HPDE6-E6E7 (cell line): Measurements from ENCODE around the gene NDUFC1.
"Not testable (repeated sequence)": the region's sequence is repeated elsewhere in the genome, so short reads cannot be mapped to it uniquely, and the experiment has no call there.

Experiments
- DNase-seq: peaks from one replicate; pipeline ENCODE4 v3.0.0; 2011; ENCODE audit warnings: missing footprints; ENCODE audit errors: extremely low spot score

The NDUFC1 gene

DNA sequence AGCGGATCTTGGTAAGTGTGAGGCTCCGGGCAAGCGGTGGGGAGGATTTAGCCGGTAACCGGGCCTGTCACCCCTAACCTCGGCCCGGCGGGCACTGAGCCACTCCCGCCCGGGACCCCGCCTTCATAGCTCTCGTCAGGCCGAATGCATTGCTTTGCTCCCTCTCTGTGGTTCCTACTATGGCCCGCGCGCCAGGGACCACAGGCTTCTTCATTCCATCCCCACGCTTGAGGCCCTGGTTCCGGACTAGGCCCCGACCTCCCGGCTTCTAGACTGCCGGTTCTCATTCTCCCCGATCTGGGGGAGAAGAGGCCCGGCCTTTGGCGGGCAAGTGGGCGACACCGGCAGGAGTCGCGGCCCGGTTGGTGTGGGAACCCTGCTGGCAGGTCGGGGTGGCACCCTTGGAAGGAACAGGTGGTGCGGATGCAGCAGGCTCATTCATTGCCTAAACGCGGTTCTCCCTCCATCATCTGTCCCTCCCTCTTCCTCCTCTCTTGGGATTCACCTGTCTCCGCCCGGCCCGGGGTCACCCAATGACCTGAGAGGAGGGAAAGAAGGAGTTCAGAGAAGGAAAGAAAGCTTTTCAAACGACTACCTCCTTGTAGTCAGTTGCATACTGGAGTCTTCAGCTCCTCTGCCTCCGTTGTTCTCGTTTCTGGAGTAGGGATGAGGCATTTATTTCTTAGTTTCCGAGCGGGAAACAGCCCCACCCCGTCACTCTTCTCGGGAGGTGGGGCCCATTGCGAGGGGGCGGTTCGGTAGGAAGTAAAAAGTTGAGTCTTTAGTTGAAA is at the start of gene NDUFC1:
NDUFC1 (minus strand) TSS at position 657 of the 791 bp plus-strand sequence. CDS start 6,679 bp downstream, outside the sequence.
- peak; percentile 54 for DNase-seq

DNA sequence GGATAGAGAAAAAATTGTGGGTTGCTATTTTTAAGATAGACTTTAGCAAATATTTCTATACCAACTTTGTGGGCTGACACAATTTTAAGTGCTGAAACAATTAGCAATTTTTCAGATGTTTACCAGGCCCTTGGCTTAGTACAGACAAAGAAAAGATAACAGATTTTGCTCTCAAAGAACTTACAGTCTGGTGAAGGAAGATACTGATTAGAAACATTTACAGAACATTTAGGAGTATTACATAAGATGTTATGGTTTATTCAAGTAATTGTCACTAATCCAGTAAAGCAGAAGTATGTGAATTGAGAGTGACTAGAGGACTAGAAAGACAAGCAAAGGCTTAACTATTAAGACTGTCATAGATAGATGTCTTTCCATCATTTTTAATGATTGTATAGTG is 35.3 kb upstream of the NDUFC1 start:
- DNase-seq = no peak

DNA sequence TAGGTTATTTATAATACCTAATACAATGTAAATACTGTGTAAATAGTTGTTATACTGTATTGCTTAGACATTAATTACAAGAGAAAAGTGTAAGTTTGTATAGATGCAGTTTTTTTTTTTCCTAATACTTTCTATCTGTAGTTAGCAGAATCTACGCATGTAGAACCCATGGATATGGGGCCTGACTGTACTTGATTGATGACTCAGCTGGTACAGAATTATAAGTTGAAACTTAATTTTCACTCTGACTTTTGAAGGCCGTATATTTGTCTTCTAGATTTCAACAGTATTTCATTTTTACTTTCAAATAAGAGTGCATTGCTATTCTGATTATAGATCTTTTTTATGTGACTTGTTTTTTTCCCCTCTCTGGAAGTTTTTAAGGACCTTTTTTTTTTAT is 30.8 kb upstream of the NDUFC1 start:
- DNase-seq = peak; percentile 22

DNA sequence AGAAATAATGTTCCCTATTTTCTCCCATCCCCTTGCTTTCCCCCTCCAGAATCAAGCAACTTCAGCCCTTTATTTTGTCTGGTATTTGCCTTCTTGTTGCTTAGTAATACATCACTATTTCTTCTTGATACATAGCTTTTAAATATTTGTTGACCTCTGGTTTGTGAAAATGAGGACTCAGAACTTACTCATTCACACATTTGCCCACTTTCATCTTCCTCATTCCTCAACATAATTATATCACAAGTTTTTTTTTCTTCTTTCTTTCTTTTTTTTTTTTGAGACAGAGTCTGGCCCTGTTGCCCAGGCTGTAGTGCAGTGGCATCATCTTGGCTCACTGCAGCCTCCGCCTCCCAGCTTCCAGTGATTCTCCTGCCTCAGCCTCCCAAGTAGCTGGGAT is 28.9 kb upstream of the NDUFC1 start:
- DNase-seq = peak; percentile 17

DNA sequence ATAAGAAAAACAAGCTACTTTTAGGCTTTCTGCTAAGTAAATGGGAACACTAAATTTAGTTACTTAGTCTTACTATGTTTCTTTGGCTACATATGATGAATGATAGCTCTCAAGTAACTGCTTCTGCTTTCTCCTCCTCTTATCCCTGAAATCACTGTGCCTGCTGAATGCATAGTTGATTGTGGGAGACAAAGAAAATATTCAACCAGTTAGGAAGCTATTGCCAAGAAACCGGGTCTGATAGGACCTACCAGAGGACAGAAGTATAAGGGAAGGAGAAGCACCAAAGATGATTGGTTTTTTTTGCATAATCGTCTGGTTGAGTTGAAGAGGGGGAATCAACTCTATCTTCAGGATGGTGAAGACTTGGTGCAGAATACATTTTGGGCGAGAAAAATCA is 28.0 kb upstream of the NDUFC1 start:
- DNase-seq = no peak

DNA sequence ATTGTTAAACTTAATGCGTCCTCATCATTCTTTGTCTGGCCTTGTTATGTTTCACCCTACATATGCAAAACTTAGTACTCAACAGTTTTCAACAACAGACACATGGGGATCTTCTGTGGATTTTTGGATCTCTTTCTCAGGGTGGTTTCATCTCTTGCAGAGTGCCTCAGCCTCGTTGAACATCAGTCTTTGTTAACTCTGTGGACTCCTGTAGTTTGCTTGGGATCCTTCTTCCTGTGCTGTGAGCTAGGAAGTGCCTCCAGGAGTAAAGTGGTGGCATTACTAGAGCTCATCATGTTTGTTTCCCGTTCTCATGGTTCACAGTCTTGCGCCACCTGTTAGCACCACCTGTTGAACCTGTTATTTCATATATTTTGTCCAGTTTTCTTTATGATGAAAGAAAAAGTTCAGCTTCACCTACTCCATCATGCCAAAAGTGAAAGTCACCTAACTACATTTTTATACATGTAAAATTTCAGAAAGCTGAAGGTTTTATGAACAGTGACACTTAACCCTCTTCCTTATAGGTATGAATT is 27.5 kb upstream of the NDUFC1 start:
- DNase-seq = peak; percentile 3

DNA sequence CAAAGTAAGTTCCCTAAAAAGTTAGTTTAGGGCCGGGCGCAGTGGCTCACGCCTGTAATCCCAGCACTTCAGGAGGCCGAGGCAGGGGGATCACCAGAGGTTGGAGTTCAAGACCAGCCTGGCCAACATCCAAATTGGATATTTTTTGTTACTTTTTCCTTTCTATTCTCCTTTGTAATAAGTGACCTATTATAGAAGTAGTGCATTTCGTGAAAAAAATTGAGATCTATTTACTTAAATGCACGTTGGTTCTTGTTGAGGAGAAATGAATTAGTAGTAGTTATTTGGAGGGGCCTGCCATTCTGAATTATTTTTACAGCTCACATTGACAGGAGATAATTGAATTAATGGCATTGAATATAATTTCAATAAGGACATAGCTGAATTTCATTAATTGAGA is 22.3 kb upstream of the NDUFC1 start:
- DNase-seq = no peak

DNA sequence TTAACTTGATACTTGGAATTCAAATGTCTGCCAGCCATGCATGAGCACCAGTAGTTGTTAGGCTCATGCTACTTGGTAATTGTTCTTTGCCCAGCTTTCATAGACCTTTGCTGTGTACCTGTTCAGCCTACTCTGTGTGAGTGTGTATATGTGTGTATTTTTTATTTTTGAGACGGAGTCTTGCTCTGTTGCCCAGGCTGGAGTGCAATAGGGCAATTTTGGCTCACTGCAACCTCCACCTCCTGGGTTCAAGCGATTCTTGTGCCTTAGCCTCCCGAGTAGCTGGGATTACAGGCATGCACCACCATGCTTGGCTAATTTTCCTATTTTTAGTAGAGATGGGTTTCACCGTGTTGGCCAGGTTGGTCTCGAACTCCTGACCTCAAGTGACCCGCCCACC is 20.3 kb upstream of the NDUFC1 start:
- not testable (repeated sequence) for DNase-seq

DNA sequence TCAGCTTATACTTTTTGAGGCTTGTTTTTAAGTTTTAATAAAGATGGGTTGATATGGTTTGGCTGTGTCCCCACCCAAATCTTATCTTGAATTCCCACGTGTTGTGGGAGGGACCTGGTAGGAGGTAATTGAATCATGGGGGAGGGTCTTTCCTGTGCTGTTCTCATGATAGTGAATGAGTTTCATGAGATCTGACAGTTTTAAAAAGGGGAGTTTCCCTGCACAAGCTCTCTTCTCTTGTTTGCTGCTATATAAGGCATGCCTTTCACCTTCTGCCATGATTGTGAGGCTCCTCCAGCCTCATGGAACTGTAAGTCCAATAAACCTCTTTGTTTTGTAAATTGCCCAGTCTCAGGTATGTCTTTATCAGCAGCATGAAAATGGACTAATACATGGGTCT is 19.8 kb upstream of the NDUFC1 start:
- DNase-seq = not testable (repeated sequence)

DNA sequence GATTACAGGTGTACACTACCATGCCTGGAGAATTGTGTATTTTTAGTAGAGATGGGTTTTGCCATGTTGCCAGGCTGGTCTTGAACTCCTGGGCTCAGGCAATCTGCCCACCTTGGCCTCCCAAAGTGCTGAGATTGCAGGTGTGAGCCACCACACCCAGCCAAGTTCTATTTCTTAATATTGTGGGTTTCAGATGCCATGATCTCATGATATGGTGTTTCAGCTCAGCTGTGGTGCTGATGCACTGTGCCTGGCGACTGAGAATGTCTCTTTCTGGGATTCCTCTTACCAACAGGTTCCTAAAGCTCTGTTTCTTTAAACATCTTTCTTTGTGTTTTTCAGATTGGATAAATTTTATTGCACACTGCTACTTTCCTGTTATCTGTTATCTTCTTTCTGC is 17.3 kb upstream of the NDUFC1 start:
- DNase-seq = no peak

DNA sequence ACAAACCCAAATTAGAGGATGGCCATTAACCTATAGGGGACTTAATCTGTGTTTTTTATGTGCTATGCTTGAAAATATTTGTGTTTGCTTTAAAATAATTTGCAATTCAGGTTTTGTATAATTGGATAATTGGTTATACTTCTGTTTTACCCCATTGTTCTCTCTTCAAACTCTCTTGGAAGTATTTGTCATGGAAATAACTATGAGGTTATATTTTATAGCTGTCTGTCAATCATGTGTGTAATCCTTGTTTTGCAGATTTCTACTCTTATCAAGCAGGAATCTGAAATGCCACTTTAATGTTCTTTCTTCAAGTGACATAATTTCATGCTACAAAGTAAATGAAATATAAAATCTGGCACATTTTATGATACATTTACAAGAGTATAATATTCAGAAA is 15.4 kb upstream of the NDUFC1 start:
- no peak for DNase-seq

DNA sequence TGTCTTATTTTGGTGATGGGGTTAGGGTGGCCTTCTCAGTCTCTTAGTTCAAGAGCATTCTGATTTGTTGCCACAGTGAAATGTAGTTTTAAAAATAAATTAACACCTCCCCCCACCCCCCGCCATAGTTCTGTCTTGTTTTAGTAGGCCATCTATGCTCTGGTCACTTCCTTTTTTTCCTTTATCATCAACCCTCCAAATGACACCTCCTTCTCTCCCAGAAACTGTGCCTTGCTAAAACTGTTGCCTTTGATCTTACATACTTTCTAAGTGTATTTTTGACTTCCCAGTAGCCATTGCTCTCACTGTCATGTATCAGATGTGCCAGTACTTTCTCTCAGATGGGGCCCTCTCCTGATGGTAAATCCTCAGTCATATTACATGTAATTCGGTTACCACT is 14.5 kb upstream of the NDUFC1 start:
- DNase-seq = no peak

DNA sequence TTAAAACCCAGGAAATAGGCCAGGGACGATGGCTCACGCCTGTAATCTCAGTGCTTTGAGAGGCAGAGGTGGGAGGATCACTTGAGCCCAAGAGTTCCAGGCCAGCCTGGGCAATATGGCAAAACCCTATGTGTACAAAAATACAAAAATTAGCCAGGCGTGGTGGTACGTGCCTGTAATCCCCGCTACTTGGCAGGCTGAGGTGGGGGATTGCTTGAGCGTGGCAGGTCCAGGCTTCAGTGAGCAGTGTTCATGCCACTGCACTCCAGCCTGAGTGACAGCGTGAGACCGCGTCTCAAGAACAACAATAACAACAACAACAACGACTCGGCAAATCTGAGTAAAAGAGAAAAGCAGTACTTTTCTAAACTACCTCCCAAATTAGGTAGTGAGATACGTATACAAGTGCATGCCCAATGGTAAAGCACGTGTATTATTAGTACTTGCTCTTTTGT is 13.0 kb upstream of the NDUFC1 start:
- no peak for DNase-seq

DNA sequence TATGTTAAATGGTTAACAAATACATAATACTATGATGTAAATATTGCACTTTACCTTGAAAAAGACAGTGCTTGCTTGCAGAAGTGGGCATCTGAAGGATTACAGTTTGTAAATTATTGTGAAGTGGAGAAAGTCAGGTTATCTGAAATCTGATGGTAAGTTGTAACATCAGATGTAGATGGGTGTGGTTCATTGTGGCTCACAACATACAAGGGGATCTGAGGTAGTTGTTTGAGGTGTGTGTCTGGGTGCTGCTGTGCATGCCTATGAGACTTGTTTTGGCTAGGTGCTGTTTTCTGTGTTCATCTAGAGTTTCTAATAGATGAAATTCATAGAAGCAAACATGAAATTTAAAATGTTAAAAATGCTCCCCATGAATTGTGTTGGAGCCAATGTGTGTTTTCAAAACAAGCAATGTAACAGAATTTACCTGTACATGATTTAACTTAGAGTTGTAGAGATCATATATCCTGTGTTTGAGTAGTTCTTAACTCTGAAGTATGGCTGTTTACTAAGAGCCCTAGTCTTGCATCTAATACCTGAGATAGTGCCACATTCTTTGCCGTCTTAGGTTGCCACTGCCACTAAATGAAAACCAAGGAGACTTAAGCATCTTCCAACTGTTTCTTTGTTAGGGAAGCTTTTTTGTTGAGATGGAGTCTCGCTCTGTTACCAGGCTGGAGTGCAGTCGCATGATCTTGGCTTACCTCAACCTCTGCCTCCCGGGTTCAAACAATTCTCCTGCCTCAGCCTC is 11.9 kb upstream of the NDUFC1 start:
- no peak for DNase-seq

DNA sequence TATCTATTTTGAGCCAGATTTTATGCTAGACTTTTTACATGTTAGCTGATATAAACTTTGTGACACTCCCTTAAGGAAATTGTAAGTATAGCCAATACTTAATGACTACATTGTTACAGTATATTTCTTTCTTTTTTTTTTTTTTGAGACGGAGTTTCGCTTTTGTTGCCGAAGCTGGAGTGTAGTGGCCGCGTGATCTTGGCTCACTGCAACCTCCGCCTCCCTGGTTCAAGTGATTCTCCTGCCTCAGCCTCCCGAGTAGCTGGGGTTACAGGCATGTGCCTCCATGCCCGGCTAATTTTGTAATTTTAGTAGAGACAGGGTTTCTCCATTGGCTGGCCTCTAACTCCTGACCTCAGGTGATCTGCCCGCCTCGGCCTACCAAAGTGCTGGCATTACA is 11.1 kb upstream of the NDUFC1 start:
- DNase-seq = not testable (repeated sequence)

DNA sequence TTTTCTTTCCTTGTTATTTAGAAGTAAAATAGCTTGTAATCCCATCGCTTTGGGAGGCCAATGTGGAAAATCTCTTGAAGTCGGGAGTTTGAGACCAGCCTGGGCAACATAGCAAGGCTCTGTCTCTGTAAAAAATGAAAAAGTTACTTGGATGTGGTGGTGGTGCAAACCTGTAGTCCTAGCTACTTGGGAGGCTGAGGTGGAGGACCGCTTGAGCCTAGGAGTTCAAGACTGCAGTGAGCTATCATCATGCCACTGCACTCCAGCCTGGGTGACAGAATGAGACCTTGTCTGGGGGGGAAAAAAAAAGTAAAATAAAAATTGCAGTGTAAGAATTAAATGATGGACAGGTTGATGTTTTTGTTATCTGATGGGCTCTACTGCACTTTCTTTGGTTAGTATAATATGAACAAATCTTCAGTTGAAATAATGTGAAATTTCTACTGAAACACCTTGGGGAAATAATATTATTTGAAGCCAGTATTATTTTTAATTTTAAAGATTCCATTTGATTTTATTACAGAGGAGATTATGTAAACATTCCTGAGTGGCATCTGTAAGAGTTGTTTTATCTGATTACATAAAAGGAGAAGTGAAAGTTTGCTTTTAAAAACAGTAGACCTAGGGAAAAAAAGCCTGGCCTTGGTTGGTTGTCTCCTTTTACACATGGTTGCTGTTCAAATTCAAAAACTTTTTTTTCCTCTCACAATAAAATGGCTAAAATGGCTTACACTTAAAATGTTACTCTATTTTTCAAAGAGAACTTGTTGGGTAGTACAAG is 10.5 kb upstream of the NDUFC1 start:
- no peak for DNase-seq

DNA sequence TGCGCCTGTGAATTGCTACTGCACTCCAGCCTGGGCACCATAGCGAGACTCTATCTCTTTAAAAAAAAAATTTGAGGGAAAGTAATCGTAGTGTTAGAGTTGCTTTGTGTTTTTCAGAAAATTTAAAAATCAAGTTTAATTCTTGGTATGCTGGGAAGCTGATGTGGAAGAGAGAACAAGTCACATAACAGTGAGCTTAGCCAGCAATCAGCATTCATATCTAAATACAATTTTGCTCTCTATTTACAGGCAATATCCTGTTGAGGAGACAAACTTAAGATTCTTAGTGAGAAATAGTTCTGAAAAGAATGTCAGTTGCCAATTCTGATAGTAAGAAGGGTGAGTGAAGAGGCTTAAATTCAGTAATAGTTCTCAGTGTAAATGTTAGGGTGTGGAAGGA is 9.6 kb upstream of the NDUFC1 start:
- no peak for DNase-seq

DNA sequence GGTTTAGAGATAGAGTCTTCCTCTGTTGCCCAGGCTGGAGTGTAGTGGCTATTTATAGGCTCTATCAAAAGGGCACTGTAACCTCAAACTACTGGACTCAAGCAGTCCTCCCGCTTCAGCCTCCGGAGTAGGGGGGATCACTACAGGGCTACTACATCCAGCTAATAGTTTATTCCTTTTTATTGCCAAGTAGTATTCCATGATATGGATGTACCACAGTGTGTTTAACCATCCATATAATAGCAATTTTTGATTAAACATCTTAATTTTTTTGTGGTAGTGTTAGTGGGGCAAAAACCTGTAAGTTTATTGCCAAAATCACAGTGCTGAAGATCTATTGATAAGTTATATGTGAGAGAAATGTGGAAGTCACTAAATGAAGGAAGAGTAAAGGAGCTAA is 2.6 kb upstream of the NDUFC1 start:
- no peak for DNase-seq

DNA sequence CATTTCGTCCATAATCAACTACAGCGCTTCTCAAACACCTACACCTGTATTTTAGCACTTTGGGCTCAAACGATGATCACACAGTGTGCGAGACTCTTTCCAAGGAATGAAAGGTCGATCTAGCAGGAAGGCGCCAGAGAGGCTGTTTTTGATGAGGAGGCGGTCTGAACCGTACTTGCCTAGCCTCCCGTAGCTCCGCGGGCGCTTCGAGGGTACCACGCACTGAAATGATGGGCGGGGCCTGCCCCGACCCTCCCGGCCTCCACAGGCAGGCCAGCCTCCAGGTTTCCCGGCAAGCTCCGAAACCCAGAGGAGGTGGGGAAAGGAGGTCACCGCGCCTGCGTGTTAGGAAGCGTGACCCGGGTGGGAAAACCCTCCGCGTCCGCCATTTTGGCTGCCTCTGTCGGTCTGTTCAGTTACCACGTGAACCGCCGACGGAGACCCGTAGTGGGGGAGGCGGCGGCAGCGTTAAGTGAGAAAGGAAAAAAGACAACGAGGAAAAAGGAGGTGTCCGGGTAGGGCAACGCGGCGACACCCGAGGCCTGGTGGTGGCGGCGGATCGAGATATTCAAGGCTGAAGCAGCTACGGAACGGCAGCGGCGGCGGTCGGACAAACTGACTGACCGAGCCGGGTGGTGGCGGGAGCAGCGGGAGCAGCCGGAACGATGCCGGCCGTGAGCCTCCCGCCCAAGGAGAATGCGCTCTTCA is 1.0 kb downstream of the NDUFC1 start, which contains the start of gene NAA15:
NAA15 (plus strand) TSS at position 393 of the 708 bp plus-strand sequence; CDS start at position 666, 273 bp downstream.
- peak; percentile 89 for DNase-seq

DNA sequence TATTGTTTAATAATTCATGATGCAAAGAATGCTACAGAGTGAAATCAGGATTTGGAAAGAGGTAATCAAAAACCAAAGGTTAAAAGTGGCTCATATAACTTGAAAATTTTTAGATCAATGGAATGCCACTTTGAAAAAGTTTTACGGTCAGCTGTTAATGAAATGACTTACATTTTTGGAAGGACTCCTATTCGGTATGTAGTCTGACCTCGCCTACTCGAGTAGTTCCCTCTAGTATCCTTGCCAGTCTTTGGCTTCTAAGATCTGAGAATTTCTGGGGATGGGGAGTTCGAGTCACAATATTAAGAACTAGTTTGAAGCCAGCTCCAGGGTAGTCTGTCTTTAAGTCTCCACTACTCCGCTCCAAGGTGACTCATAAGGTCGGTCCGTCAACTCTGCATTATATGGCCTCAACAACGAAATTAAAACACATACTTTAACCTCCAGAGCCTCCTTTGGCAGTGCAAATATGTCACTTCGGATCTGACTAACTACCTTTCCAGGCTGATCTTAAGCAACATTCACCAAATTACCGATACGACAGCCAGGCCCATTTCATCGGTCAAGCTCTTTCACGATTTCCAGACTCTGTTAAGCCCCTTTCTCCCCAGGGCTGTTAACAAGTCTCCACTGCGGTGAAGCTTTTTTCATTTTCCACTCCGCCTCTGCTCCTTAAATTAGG is 1.7 kb downstream of the NDUFC1 start:
- no peak for DNase-seq

DNA sequence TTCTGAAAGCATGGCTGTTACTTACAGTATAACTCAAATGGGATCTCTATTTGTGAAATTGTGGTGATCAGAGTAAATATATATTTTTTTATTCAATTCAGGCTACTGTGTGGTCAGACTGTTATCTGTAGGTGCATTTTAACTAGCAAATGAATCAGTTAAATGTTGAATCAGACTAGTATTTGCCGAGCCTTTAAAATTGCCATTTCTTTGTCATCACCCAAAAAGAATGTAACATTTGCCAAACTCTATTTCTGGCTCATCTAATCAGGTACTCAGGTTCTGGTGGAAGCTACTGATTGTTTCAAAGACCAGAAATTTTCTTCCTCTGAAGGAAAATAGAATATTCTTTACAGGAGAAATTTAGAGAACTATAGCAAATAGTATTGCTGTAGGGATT is 2.7 kb downstream of the NDUFC1 start:
- DNase-seq = no peak
